Measurements from ENCODE around the gene CACNA2D1.

GRCh38 chr7:82158327-82158726 is 285.2 kb downstream of the CACNA2D1 start:
- TF ChIP-seq CTCF (IDR thresholded peaks at IDR 0.05) (no peak), POLR2A (IDR thresholded peaks at IDR 0.05) (no peak)
